Skeletal muscle tissue (tissue), 4 donors: ENCODE measurements around the gene RPS6KA1. TPM values are rescaled to one million over a fixed set of nuclear protein-coding genes. Genes with fewer than 3 reads are reported as not detected.
"Not testable (repeated sequence)": the region's sequence is repeated elsewhere in the genome, so short reads cannot be mapped to it uniquely, and the experiment has no call there.

Experiments
- H3K27ac ChIP-seq: one replicate; pipeline ENCODE4 v1.7.0; 2013; ENCODE audit warnings: mild to moderate bottlenecking, low read depth, low read length, inconsistent platforms
- H3K27me3 ChIP-seq, 3 donors: one replicate each; pipeline ENCODE4 v1.7.0; 2013; ENCODE audit warnings: low read length in 3 of 3; ENCODE audit not compliant: control insufficient read depth in 3 of 3, insufficient read depth in 3 of 3
- H3K36me3 ChIP-seq, 3 donors: one replicate each; pipeline ENCODE4 v1.7.0; 2013; ENCODE audit warnings: low read length in 3 of 3; ENCODE audit not compliant: control insufficient read depth in 3 of 3, insufficient read depth in 3 of 3
- H3K4me1 ChIP-seq, 3 donors: one replicate each; pipeline ENCODE4 v1.7.0; 2013; ENCODE audit warnings: low read length in 3 of 3, mild to moderate bottlenecking in 3 of 3; ENCODE audit not compliant: control insufficient read depth in 3 of 3, insufficient read depth in 3 of 3
- H3K4me3 ChIP-seq, 3 donors: one replicate each; pipeline ENCODE4 v1.7.0; 2013; ENCODE audit warnings: low read length in 3 of 3
- H3K9ac ChIP-seq, 3 donors: one replicate each; pipeline ENCODE4 v1.7.0; 2013; ENCODE audit warnings: low read length in 3 of 3, mild to moderate bottlenecking in 3 of 3, moderate library complexity in 2 of 3, low read depth in 1 of 3
- H3K9me3 ChIP-seq, 3 donors: one replicate each; pipeline ENCODE4 v1.7.0; 2013; ENCODE audit warnings: low read length in 3 of 3; ENCODE audit not compliant: control insufficient read depth in 3 of 3
- total RNA-seq: library from RNA; depleted of rRNA; stranded (reverse); fragments of >200 nt; gene quantifications from one replicate; pipeline ENCODE4 v1.2.3, GENCODE V29; 2014
- donor health status: Osteomylitis.

Gene RPS6KA1
- total RNA-seq, 1 donor from 2014 or later, result 8.9 TPM

DNA sequence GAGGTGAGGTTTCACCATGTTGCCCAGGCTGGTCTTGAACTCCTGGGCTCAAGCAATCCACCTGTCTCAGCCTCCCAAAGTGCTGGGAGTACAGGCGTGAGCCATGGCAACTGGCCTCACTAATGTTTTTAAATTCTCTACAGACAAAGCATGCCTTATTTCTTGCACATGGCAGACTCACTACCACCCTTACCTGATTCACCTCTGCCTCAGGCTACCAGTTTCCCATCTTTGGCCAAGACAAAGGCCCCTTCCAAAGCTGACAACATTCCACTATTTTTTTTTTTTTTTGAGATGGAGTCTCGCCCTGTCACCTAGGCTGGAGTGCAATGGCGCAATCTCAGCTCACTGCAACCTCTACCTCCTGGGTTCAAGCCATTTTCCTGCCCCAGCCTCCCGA, 13.7 kb upstream of the RPS6KA1 start:
- not testable (repeated sequence) for H3K27me3 ChIP-seq, H3K4me3 ChIP-seq, H3K9ac ChIP-seq, H3K27ac ChIP-seq, H3K9me3 ChIP-seq, H3K4me1 ChIP-seq, H3K36me3 ChIP-seq

DNA sequence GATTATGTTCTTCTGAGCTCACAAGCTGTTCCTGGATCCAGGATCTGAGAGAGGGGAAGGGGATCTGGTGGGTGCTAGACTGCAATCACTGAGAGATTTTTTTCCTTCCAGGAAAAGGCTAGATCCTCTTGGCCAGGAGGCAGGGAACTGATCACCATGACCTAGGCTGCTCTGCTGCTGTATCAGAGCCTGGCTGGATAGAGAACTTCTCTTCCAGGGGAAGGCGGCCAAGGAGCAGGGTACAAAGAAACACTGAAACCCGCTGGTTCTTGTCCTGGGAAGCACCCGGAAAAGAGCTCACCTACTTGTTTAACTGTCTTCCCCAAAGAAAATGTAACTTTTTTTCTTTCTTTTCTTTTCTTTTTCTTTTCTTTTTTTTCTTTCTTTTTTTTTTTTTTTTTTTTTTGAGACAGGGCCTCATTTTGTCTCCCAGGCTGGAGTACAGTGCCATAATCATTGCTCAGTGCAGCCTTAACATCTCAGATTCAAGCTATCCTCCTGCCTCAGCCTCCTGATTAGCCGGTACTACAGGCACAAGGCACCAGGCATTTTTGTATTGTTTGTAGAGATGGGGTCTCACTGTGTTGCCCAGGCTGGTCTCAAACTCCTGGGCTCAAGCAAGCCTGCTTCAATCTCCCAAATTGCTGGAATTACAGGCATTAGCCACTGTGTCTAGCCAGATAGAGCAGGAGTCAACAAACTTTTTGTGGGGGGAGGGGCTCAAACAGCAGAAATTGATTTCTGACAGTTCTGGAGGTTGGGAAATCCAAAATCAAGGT, 12.4 kb upstream of the RPS6KA1 start:
- Histone ChIP-seq H3K4me1 (no peaks in the 10 kb centered on the region), H3K9ac (no peak overlapping the region), H3K9me3 (no peaks in the 10 kb centered on the region), H3K4me3 (no peak overlapping the region), H3K27me3 (no peaks in the 10 kb centered on the region), H3K36me3 (no peaks in the 10 kb centered on the region), H3K27ac (no peak overlapping the region)

DNA sequence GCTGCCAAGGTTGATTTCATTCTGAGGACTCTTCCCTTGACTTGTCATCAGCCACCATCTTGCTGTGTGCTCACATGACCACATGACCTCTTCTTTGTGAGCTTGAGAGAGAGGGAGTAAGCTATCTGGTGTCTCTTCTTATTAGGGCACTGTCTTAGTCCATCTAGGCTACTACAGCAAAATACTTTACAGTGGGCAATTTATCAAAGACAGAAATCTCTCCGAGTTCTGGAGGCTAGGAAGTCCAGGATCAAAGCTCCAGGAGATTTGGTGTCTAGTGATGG, 11.9 kb upstream of the RPS6KA1 start:
- H3K9me3 ChIP-seq, result no peaks in the 10 kb centered on the region
- no peaks in the 10 kb centered on the region for H3K36me3 ChIP-seq
- H3K27me3 ChIP-seq, result no peaks in the 10 kb centered on the region
- H3K27ac ChIP-seq, result no peak overlapping the region
- H3K4me3 ChIP-seq, result no peak overlapping the region
- no peaks in the 10 kb centered on the region for H3K4me1 ChIP-seq
- H3K9ac ChIP-seq, result no peak overlapping the region

DNA sequence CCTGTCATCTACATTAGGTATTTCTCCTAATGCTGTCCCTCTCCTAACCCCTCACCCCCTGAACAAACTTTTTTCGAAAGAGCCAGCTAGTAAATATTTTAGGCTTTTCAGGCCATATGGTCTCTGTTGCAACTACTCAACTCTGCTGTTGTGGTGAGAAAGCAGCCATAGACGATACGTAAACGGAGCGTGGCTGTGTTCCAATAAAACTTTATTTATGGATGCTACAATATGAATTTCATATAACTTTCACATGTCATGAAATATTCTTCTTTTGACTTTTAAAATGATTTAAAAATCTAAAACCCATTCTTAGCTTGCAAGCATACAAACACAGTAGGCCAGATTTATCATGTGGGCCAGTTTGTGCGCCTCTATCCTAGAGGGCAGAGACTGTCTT, 11.2 kb upstream of the RPS6KA1 start:
- Histone ChIP-seq H3K9ac (no peak overlapping the region), H3K4me1 (no peaks in the 10 kb centered on the region), H3K27me3 (no peaks in the 10 kb centered on the region), H3K4me3 (no peak overlapping the region), H3K9me3 (no peaks in the 10 kb centered on the region), H3K36me3 (no peaks in the 10 kb centered on the region), H3K27ac (no peak overlapping the region)

GRCh38 chr1:26520339-26520738, 9.2 kb upstream of the RPS6KA1 start:
- no peaks in the 10 kb centered on the region for H3K36me3 ChIP-seq
- H3K27ac ChIP-seq, result no peak overlapping the region
- H3K4me3 ChIP-seq, result no peak overlapping the region
- H3K9ac ChIP-seq, result no peak overlapping the region
- H3K27me3 ChIP-seq, result peaks cover 0 to 11% (median 7%) of the 10 kb centered on the region in 3 donors
- no peaks in the 10 kb centered on the region for H3K4me1 ChIP-seq
- no peaks in the 10 kb centered on the region for H3K9me3 ChIP-seq

DNA sequence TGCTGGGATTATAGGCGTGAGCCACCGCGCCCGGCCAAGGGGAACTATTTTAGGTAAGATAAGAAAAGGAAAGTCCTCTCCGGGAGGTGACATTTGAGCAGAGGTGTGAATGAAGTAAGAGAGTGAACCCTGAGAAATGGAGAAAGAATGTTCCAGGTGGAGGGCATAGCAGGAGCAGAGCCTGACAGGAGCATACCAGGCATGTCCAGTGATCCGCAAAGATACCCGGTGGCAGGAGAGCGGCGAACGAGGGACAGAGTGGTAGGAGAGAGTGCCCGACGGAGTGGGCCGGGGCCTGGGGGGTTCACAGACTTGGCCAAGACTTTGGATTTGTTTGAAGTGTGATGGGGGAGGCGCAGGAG, 7.9 kb upstream of the RPS6KA1 start:
- Histone ChIP-seq H3K9me3 (no peaks in the 10 kb centered on the region), H3K4me1 (no peaks in the 10 kb centered on the region), H3K9ac (no peak overlapping the region), H3K36me3 (no peaks in the 10 kb centered on the region), H3K27ac (no peak overlapping the region), H3K4me3 (no peak overlapping the region), H3K27me3 (peaks cover 0 to 11% (median 7%) of the 10 kb centered on the region in 3 donors)

DNA sequence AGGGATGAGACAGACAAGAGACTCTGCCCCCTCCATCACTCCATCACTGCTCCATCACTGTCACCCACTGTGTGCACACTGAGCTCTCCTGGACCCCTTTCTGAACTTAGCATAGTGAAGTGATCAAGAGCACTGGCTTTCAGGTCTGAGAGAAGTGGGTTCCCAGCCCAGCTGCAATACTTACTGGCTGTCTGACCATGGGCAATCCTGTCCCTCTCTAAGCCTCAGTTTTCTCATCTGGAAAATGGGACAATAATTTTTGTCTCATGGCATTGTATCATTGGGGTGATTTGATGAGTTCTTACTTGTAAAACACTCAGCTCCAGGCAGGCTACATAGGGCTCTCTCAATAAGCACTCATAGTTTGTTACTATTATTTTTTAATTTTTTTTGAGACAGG, 7.5 kb upstream of the RPS6KA1 start:
- Histone ChIP-seq H3K36me3 (no peaks in the 10 kb centered on the region), H3K4me3 (no peak overlapping the region), H3K9me3 (no peaks in the 10 kb centered on the region), H3K27me3 (peaks cover 0 to 11% (median 7%) of the 10 kb centered on the region in 3 donors), H3K4me1 (no peaks in the 10 kb centered on the region), H3K9ac (no peak overlapping the region), H3K27ac (no peak overlapping the region)

- Histone ChIP-seq H3K27me3 (peaks cover 0 to 11% (median 8%) of the 10 kb centered on the region in 3 donors), H3K9me3 (no peaks in the 10 kb centered on the region), H3K36me3 (no peaks in the 10 kb centered on the region), H3K4me3 (no peak overlapping the region), H3K27ac (no peak overlapping the region), H3K4me1 (peaks cover 0 to 1% (median under 1%) of the 10 kb centered on the region in 3 donors), H3K9ac (no peak overlapping the region)
Observed at GRCh38 chr1:26524181-26524580, 5.4 kb upstream of the RPS6KA1 start.

GRCh38 chr1:26526287-26526686, 3.3 kb upstream of the RPS6KA1 start:
- Histone ChIP-seq H3K4me1 (peaks cover 7 to 13% (median 9%) of the 10 kb centered on the region in 3 donors), H3K36me3 (no peaks in the 10 kb centered on the region), H3K4me3 (no peak overlapping the region), H3K9ac (no peak overlapping the region), H3K27me3 (peaks cover 4 to 16% (median 14%) of the 10 kb centered on the region in 3 donors), H3K9me3 (no peaks in the 10 kb centered on the region), H3K27ac (no peak overlapping the region)

DNA sequence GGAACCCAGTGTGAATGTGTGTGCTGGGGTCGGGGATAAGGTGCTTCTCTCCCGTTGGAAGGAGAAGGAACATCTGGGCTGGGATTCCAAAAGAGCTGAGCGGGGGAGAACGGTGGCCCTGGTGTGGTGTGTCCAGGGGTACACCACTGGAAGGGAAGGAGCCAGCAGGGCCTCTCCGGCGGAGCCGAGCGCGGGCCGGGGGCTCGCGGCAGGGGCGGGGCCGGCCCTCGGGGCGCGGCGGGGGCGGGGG, 231 bp upstream of the RPS6KA1 start:
- no peak overlapping the region for H3K27ac ChIP-seq
- peak overlapping the region in 1 of 3 donors; percentile 40 for H3K9ac ChIP-seq
- peaks cover 4 to 14% (median 11%) of the 10 kb centered on the region in 3 donors for H3K27me3 ChIP-seq
- no peaks in the 10 kb centered on the region for H3K9me3 ChIP-seq
- H3K4me3 ChIP-seq, result peak overlapping the region in 1 of 3 donors; percentile 54
- H3K4me1 ChIP-seq, result peaks cover 7 to 13% (median 9%) of the 10 kb centered on the region in 3 donors
- H3K36me3 ChIP-seq, result no peaks in the 10 kb centered on the region
